H4 (cell line): ENCODE measurements around the gene SEMA3B. TPM values are rescaled to one million over a fixed set of nuclear protein-coding genes. Genes with fewer than 3 reads are reported as not detected.
A peak's percentile ranks its signal among the peaks of the same experiment; 100 is the strongest.
"Not testable (repeated sequence)": the region's sequence is repeated elsewhere in the genome, so short reads cannot be mapped to it uniquely, and the experiment has no call there.

Experiments used
- DNase-seq: peaks from one replicate; pipeline ENCODE4 v3.0.0-alpha.2; 2015; ENCODE audit warnings: low spot score
- total RNA-seq: library from RNA; depleted of rRNA; stranded (reverse); fragments of >200 nt; shearing (Covaris generic); gene quantifications from 2 replicates; pipeline ENCODE4 v1.2.3, GENCODE V29; 2014

The SEMA3B gene
- total RNA-seq, 1 experiment from 2014 or later, result 5.9 TPM

- peak; percentile 83 for DNase-seq
These were observed 31.0 kb upstream of the SEMA3B start for GRCh38 chr3:50237754-50238548.

- peak; percentile 74 for DNase-seq
These were observed 30.4 kb upstream of the SEMA3B start for GRCh38 chr3:50238549-50239026.

GRCh38 chr3:50239649-50240048 lies 29.3 kb upstream of the SEMA3B start:
- DNase-seq, result no peak

- no peak for DNase-seq
These were observed 27.8 kb upstream of the SEMA3B start for GRCh38 chr3:50241163-50241562.

- DNase-seq, result no peak
These were observed 27.1 kb upstream of the SEMA3B start for GRCh38 chr3:50241713-50242380.

- DNase-seq, result no peak
These were observed 26.6 kb upstream of the SEMA3B start for GRCh38 chr3:50242381-50242770.

GRCh38 chr3:50242851-50243542 lies 25.9 kb upstream of the SEMA3B start:
- DNase-seq, result no peak

- no peak for DNase-seq
These were observed 25.4 kb upstream of the SEMA3B start for GRCh38 chr3:50243543-50243895.

GRCh38 chr3:50244813-50245212 lies 24.1 kb upstream of the SEMA3B start:
- not testable (repeated sequence) for DNase-seq

GRCh38 chr3:50245251-50245745 lies 23.6 kb upstream of the SEMA3B start:
- DNase-seq, result no peak

GRCh38 chr3:50245831-50246516 lies 23.0 kb upstream of the SEMA3B start:
- DNase-seq, result peak; percentile 33

GRCh38 chr3:50246517-50246954 lies 22.4 kb upstream of the SEMA3B start:
- peak; percentile 98 for DNase-seq

GRCh38 chr3:50248387-50248786 lies 20.6 kb upstream of the SEMA3B start:
- no peak for DNase-seq

- DNase-seq, result no peak
These were observed 19.5 kb upstream of the SEMA3B start for GRCh38 chr3:50249457-50249856.

GRCh38 chr3:50250514-50250913 lies 18.4 kb upstream of the SEMA3B start:
- no peak for DNase-seq

GRCh38 chr3:50251220-50251619 lies 17.7 kb upstream of the SEMA3B start:
- no peak for DNase-seq

- no peak for DNase-seq
These were observed 14.2 kb upstream of the SEMA3B start for GRCh38 chr3:50254577-50255250.

GRCh38 chr3:50255251-50255615 lies 13.7 kb upstream of the SEMA3B start:
- no peak for DNase-seq

GRCh38 chr3:50256978-50257890 lies 11.7 kb upstream of the SEMA3B start:
- no peak for DNase-seq

- no peak for DNase-seq
These were observed 10.8 kb upstream of the SEMA3B start for GRCh38 chr3:50258029-50258680.
